Activated CD8-positive, alpha-beta T cell treated with anti-CD3 and anti-CD28 coated beads for 36 hours (primary cell): ENCODE data around the gene ZFHX3. TPM values are rescaled to one million over a fixed set of nuclear protein-coding genes. Genes with fewer than 3 reads are reported as not detected.

Experiments
- ATAC-seq: fragments of 200-7000 bp; cut with Tn5 transposase; one replicate; pipeline ENCODE4 v1.10.0; 2021; ENCODE audit warnings: mild to moderate bottlenecking, moderate library complexity
- CTCF ChIA-PET: fragments of 350-600 bp; sonication (Branson Sonifier 250); formaldehyde crosslinking; loops from one replicate; lab custom pipeline; 2021; ENCODE audit warnings: antibody characterized with exemption; lab: Charles Lee
- POLR2A ChIA-PET: fragments of 350-600 bp; sonication (Branson Sonifier 250); formaldehyde crosslinking; loops from one replicate; lab custom pipeline; 2021; ENCODE audit warnings: antibody characterized with exemption; lab: Charles Lee
- DNase-seq: peaks from one replicate; pipeline ENCODE4 v3.0.0-alpha.2; 2020
- H3K27ac Mint-ChIP-seq: one replicate; pipeline ENCODE4 v1.8.0; 2021; ENCODE audit warnings: mild to moderate bottlenecking, mixed read lengths
- H3K27me3 Mint-ChIP-seq: one replicate; pipeline ENCODE4 v1.8.0; 2021; ENCODE audit warnings: mixed read lengths
- H3K36me3 Mint-ChIP-seq: one replicate; pipeline ENCODE4 v1.8.0; 2021; ENCODE audit warnings: low read depth, mixed read lengths
- H3K4me1 Mint-ChIP-seq: one replicate; pipeline ENCODE4 v1.8.0; 2021; ENCODE audit warnings: low read depth, mixed read lengths
- H3K4me3 Mint-ChIP-seq: one replicate; pipeline ENCODE4 v1.8.0; 2021; ENCODE audit warnings: mild to moderate bottlenecking, moderate library complexity, mixed read lengths
- H3K9me3 Mint-ChIP-seq: one replicate; pipeline ENCODE4 v1.8.0; 2021; ENCODE audit warnings: mixed read lengths
- intact Hi-C: fragments of 100-400 bp; cut with micrococcal nuclease; formaldehyde crosslinking; loops from one replicate; pipeline ENCODE4 v1.10.0; 2022
- total RNA-seq, 2 experiments: library from RNA; stranded (reverse); gene quantifications; one replicate each; pipeline ENCODE4 v1.2.3, GENCODE V29; 2021
- TF ChIP-seq, protein P1 (sequence below): fragments of 200-600 bp; IDR thresholded peaks from one replicate; pipeline ENCODE4 v1.8.0; 2022; ENCODE audit warnings: antibody characterized with exemption, mild to moderate bottlenecking

ZFHX3 gene
- total RNA-seq, 2 experiments from 2014 or later: 0.16 to 0.25 TPM

GRCh38 chr16:72824027-72824426 lies 223.9 kb downstream of the ZFHX3 start:
- POLR2A ChIA-PET: no interaction called here
- CTCF ChIA-PET: interaction anchor here (3.4 kb wide), 1 partner anchor 9 kb away, joined by 12 read pairs; no protein-coding TSS in a partner anchor
- intact Hi-C loops: no loop called here

DNA sequence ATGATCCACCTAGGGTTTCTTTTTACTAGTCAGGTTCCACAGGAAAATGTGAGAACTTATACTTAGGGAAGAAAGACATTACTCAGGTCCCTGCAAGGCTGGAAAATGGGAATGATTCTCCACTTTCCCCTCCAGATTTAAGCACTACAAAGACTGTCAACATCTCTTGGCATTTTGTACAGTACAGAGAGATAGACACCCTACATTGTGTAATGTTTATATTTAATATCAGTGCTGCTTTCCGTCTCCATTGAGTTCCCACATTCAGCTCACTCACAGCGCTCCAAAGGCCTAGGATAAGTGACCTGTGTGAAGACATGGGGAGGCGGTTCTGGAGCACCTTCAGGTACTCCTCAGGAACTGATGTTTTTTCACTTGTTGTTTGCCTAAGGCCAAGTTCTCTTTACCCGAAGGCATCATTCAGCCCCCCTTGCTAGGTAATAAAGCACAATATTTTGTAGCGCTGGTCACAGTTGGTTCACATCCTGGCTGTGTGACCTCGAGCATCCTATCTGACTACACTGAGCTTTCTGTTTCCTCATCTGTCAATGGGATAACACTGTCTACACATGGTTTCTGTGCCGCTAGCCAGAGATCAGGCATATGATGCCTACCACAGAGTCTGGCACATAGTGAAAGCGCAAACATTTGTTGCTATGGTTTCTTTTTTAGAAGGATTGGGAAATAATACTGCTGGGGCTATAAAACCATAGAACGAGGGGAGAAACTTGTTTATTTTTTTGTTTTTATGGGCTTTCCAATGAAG lies 226.6 kb downstream of the ZFHX3 start:
- ATAC-seq: no peak
- H3K36me3 Mint-ChIP-seq: no peaks in the 10 kb centered on the region
- TF ChIP-seq, protein P1, sequence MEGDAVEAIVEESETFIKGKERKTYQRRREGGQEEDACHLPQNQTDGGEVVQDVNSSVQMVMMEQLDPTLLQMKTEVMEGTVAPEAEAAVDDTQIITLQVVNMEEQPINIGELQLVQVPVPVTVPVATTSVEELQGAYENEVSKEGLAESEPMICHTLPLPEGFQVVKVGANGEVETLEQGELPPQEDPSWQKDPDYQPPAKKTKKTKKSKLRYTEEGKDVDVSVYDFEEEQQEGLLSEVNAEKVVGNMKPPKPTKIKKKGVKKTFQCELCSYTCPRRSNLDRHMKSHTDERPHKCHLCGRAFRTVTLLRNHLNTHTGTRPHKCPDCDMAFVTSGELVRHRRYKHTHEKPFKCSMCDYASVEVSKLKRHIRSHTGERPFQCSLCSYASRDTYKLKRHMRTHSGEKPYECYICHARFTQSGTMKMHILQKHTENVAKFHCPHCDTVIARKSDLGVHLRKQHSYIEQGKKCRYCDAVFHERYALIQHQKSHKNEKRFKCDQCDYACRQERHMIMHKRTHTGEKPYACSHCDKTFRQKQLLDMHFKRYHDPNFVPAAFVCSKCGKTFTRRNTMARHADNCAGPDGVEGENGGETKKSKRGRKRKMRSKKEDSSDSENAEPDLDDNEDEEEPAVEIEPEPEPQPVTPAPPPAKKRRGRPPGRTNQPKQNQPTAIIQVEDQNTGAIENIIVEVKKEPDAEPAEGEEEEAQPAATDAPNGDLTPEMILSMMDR: no peak
- no peak overlapping the region for H3K4me3 Mint-ChIP-seq
- DNase-seq: no peak
- intact Hi-C loops: no loop called here
- POLR2A ChIA-PET: interaction anchor here (0.6 kb wide), 1 partner anchor 63 kb away, joined by 4 read pairs; no protein-coding TSS in a partner anchor
- CTCF ChIA-PET: interaction anchor here (3.4 kb wide), 1 partner anchor 11 kb away, joined by 12 read pairs; no protein-coding TSS in a partner anchor
- H3K27me3 Mint-ChIP-seq: no peaks in the 10 kb centered on the region
- H3K27ac Mint-ChIP-seq: no peak overlapping the region
- H3K9me3 Mint-ChIP-seq: no peaks in the 10 kb centered on the region
- H3K4me1 Mint-ChIP-seq: no peaks in the 10 kb centered on the region

More at GRCh38 chr16:72824027-72824426, 223.9 kb downstream of the ZFHX3 start:
- no peaks in the 10 kb centered on the region for H3K9me3 Mint-ChIP-seq
- H3K36me3 Mint-ChIP-seq: no peaks in the 10 kb centered on the region
- no peaks in the 10 kb centered on the region for H3K4me1 Mint-ChIP-seq
- DNase-seq (no peak), ATAC-seq (no peak)
- H3K4me3 Mint-ChIP-seq: no peak overlapping the region
- TF ChIP-seq, protein P1: no peak
- H3K27me3 Mint-ChIP-seq: no peaks in the 10 kb centered on the region
- H3K27ac Mint-ChIP-seq: no peak overlapping the region

DNA sequence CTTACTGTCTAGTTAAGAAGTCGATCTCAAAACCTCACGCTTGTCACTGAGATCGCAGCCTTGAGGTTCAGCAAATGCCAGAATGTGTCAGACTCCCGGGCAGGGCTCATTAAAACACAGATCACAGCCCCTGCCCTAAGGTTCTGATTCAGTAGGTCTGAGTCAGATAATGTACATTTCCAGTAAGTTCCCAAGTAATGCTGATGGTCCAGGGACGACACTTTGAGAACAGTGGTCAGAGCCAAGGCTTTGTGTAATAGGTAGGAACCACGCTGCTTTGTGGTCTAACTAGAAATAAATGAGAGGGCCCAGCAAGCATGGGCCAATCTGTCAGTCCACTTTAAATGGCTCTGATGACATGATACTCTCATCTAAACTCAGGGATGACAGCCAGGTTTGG lies 228.6 kb downstream of the ZFHX3 start:
- intact Hi-C loops: no loop called here
- Mint-ChIP-seq H3K9me3 (no peaks in the 10 kb centered on the region), H3K4me1 (no peaks in the 10 kb centered on the region), H3K36me3 (no peaks in the 10 kb centered on the region), H3K27ac (no peak overlapping the region), H3K4me3 (no peak overlapping the region), H3K27me3 (peaks cover 5% of the 10 kb centered on the region)
- no peak for ATAC-seq
- no peak for DNase-seq
- ChIA-PET POLR2A (no interaction called here), CTCF (interaction anchor here (1.7 kb wide), 1 partner anchor 13 kb away, joined by 9 read pairs; no protein-coding TSS in a partner anchor)
- TF ChIP-seq, protein P1: no peak

DNA sequence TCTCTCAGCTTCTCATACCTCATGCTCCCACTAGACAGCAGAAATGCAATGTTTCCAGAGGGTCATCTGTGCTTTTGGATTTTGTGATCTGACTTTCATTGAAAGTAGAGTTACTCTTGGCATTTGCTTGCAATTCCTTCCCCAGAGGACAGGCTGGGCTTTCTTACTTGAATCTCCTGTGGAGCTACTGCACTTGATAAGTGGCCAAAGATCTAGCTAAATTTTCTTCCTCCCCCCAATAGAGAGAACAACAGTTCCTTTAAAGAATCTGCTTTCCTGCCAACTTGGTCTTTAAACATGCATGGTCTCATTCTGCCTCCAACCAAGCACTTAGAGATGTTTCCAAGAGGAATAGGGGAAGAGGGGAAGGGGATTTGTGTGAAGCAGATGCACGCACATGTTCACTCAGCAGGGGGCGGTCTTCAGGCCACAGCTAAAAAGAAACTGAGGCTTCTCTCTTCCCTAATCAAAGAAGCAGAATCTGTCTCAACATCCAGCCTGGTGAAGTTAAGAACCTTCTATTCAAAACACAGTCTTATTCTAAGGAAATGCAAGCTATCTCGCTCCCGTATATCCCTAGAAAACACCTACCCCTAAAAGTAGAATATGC lies 229.6 kb downstream of the ZFHX3 start:
- no peak overlapping the region for H3K27ac Mint-ChIP-seq
- no peaks in the 10 kb centered on the region for H3K36me3 Mint-ChIP-seq
- ATAC-seq (no peak), DNase-seq (no peak)
- ChIA-PET CTCF (interaction anchor here (1.9 to 2.0 kb wide), 2 partner anchors 11 to 14 kb away, joined by 3 to 21 read pairs; no protein-coding TSS in a partner anchor), POLR2A (no interaction called here)
- no peak overlapping the region for H3K4me3 Mint-ChIP-seq
- no peaks in the 10 kb centered on the region for H3K4me1 Mint-ChIP-seq
- TF ChIP-seq, protein P1: no peak
- H3K9me3 Mint-ChIP-seq: no peaks in the 10 kb centered on the region
- peaks cover 6% of the 10 kb centered on the region for H3K27me3 Mint-ChIP-seq
- intact Hi-C loops: no loop called here
